Non-pigmented ciliary epithelial cell (primary cell): ENCODE data around the gene FAM3B.
"Not testable (repeated sequence)": the region's sequence is repeated elsewhere in the genome, so short reads cannot be mapped to it uniquely, and the experiment has no call there.

ENCODE experiments used
- DNase-seq: peaks from one replicate; pipeline ENCODE4 v3.0.0-alpha.2; 2010; ENCODE audit warnings: low read depth

FAM3B gene

DNA sequence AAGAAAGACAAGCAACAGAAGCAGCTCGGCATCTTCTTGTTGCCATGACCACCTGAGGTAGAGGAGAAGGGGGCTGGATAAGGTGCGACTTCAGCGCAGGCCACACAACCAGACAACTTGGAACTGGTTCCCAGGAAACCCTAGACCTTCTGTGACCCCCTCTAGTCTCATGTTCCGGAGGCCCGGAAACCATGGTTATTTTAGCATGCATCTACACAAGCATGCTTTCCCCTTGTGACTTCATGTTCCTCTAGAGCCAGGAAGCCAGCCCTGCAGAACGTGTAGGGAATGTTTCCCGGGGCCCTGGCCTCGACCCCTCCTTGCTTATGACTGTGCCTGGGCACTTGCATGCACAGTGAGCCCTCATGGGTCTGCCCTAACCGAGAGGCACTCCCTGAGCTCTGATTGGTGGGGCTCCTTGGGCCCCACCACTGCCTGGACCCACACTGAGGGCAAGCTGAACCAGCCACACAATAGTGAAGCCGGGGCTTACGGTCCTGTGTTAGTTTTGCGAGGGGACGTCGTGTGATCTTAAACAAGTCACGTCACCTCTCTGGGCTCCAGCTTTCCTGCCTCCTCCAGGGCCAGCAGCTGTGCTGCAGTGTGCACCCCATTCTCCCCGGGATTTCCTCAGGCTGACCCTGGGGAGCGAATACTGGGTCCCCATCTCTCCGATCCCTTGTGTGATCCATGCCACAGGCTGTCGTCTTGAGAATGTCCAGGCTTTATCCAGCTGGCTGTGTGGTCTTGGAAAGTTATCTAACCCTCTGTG is 33.2 kb downstream of the FAM3B start:
- DNase-seq = no peak

DNA sequence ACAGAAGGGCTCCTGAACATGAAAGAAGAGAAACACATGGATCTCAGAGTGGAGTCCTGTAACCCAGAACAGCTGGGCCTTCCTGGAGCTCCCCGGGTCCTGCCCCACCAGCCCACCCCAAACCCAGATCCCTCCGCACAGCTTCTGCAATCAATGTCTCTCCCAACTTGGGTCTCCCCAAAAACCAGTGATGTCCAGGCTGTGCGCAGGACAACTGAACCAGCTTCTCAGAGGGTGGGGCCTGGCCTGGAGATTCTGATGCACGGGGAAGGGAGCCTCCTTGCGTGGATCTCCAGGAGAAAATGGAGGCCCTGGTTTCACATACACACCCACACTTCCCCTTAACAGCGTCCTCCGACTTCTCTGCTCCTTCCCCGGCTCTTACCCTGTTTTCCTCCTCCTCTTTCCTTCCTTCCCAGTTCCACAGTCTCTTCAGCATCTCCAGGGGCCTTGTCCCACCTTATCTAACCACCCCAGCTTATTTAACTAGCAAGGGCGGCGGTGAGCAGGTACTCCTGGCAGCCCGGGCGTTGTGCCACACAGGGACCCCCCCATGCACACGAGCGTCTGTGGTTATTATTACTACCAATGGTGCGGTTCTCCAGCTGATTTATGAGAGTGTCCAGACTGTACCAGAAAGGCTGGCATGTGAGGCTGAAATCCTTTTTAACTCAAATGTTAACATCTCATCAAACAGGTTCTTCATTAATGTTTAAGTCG is 34.0 kb downstream of the FAM3B start:
- no peak for DNase-seq

DNA sequence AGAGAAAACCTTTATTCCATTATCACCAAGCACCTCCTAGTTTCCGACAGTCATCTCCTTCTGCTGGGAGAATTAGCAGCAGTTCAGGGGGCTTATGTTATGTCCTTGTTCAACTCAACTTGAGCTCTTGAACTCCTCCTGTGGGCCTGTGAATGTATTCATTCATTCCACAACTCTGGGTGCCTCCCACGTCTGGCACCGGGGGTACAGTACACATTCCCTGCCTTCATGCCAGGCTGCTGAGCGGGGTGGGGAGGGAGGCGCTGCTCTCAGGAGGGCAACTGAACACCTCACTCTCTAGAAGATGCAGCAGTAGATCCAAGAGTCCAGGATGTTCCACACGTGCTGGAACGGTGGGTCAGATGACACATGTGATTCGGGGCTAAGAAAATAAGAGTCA is 40.9 kb downstream of the FAM3B start:
- DNase-seq = no peak

DNA sequence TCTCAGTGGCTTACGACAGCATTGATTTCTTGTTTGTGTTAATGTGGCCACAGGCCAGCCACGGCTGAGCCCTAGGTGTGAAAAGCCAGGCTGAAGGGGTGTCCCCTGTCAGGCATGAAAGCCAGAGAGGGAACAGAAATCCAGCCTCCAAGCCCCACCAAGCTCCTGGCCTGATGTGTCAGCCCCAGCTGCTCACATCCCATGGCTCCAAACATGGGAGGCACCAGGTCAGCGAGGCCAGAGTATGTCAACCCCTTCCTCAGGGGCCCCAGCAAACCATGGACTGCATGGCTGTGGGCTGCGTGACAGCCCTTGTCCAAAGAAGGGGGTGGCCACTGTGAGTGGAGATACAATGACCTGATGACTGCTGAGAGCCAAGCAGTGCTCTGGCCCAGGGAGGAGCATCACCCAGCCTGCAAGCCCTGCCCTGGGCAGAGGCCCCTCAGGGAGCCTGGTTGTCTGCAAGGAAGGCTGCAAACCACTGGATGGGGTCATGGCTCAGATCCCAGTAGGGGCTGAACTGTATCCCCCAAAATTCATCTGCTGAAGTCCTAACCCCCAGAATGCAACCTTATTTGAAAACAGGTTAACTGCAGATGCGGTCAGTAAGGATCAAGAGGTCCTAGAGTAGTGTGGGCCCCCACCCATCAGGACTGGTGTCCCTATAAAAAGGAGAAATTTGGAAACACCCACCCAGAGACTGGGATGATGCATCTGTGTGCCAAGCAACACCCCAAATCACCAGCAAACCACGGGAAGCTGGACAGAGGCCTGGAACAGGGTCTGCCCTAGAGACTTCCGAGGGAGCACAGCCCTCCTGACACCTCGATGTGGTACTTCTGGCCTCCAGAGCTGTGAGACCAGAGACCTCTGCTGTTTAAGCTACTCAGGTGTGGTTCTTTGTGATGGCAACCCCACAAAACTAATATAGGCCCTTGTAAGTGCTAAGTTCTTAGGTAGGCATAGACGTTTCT is 41.9 kb downstream of the FAM3B start:
- no peak for DNase-seq

DNA sequence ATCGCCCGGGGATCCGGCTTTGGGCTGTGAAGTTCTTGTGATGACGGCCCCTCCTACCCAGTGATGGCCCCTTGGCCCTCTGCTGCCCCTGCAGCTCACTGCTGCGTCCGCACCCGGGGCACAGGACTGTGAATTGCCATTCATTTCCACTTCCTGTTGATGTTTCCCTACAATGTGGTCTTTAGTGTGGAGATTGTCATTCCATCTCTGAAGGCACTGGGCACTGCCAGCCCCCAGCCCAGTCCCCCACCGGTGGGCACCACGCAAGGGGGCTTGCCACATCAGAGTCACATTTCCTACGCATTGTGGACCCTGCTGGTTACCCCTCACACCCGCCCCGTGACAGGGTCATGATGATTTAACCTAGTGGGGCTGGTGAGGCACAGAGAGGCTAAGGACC is 42.7 kb downstream of the FAM3B start:
- DNase-seq = no peak

DNA sequence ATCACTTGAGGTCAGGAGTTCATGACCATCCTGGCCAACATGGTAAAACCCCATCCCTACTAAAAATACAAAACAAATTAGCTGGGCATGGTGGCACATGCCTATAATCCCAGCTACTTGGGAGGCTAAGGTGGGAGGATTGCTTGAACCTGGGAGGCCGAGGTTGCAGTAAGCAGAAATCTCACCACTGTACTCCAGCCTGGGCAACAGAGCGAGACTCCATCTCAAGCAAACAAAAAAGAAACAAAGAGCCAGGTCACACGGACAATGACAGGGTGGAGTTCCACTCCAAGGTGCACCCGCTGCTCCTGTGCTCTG is 43.1 kb downstream of the FAM3B start:
- DNase-seq = not testable (repeated sequence)

DNA sequence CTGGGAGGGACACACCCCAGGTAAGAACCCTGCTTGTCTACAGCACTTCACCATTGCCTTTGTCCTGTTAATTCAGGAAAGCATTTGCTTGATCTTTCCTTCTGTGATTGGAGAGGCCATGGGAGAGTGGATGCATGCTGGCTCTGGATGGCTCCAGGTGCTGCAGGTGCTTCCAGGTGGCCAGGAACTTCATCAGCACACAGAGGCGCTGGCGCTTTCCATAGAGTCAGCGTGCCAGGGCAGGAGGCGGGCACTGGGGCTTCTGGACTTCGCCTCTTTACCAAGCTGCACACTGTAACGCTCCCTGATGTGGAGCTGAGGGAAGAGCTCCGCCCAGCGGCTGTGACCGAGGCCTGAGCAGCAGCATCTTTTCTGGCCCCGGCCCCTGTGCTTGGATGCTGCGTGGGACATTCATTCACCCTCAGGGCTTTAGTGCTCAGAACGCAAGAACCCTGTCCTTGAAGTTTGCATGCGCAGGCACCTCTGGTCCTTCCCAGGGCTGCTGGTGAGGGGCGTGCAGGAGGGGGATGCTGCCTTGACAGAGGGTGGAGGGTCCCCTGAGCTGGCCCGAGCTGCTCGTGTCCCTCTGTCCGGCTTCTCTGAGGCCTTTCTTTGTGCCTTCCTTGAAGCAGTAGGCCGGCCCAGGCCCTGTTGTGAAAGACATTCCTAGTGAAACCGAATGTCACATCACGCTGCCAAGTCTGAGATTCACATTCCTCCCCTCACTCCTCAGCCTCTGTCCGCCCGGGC is 43.6 kb downstream of the FAM3B start:
- no peak for DNase-seq

DNA sequence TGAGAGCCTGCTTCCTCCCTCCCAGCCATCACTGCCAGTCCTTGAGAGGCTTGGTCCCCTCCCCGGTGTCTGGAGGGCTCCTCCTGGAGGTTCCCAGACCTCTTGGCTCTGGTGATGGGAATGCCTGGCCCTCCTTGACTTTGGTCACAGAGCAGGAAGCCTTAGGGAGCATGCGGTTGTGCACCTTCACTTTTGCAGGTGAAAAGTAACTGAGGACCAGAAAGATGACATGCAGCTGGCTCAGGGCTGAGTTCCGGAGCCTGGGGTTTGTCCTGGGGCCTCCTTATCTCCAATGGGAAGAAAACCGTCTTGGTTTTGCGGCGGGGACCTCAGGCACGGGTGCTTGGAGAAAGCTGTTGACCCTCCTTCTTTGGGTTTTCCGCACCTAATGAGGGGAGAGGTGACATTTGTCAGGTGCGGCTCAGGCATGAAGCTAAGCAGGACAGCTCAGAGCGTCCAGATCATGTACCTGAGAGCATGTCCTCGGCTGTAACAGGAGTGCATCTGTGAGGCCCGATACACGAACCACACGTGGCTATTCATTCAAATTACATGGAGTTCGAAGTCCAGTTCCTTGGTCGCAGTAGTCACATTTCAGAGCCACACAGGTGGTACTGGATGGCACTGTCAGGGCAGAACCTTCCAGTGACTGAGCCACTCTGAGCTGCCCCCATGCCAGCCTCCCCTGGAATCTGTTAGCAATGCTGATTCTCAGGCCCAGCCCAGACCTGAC is 44.6 kb downstream of the FAM3B start:
- no peak for DNase-seq

DNA sequence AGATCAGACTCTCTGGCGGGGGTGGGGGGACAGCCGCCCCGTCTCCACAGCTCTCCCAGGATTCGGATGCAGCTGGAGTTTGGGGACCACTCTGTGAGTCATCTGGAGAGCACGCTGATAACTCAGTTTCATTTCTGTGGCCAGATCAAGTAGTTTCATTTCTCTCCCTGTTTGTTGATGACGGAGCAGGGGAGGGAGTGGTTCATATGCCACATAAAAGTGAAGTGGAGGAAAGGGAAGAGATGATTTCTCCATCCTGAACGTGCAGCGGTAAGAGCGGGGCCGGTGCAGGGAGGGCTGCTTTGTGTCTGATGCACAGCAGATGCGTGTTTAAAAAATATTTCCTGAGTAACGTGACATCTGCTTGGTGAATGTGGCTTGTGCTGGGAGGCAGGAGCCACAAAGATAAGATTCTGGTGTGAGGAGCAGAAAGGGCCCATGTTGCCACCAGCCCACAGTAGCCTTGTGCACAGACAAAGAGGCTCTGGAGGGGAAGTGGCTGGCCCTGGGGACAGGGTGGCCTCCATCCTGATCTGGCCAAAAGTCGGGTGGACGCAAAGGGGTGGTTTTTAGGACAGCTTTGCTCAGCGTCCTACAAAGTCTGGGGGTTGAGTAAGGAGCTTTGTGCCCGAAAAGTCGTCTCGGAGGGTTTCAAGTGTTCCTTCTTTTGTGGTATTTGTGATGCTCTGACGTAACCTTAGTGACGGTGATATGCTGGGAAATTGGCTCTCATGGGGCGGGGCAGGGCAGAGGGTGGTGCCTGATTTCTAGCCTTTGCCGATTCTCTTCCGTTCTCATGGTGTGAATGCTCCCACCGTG is 45.4 kb downstream of the FAM3B start, which contains the start of gene MX2:
Gene MX2 (plus strand): TSS at position 242 of the 819 bp plus-strand sequence. CDS start 14,880 bp downstream, outside the sequence.
- DNase-seq = peak; percentile 45

DNA sequence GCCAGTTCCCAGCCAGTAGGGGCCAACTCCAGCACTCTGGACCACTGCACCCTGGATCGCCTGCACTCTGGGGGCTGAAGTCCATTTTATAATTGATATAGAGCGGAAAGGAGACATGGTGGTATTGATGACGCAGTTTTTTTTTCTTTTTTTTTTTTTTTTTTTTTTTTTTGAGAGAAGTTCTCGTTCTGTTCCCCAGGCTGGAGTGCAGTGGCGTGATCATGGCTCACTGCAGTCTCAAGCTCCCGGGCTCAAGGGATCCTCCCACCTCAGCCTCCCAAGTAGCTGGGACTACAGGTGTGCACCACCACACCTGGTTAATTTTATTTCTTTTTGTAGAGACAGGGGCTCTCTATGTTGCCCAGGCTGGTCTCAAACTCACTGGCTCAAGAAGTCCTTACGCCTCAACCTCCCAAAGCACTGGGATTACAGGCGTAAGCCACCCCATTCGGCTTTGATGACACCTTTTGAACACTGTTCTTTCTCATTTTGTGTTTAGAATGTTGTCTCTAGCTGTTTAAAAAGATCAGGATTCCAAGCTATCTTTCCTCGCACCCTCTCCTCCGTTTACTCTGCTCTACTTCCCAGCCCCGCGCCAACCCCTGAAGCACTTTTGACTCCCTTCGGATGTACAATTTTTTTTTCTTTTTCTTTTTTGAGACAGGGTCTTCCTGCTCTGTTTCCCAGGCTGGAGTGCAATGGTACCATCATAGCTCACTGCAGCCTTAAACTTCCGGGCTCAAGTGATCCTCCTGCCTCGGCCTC is 46.2 kb downstream of the FAM3B start:
- no peak for DNase-seq

DNA sequence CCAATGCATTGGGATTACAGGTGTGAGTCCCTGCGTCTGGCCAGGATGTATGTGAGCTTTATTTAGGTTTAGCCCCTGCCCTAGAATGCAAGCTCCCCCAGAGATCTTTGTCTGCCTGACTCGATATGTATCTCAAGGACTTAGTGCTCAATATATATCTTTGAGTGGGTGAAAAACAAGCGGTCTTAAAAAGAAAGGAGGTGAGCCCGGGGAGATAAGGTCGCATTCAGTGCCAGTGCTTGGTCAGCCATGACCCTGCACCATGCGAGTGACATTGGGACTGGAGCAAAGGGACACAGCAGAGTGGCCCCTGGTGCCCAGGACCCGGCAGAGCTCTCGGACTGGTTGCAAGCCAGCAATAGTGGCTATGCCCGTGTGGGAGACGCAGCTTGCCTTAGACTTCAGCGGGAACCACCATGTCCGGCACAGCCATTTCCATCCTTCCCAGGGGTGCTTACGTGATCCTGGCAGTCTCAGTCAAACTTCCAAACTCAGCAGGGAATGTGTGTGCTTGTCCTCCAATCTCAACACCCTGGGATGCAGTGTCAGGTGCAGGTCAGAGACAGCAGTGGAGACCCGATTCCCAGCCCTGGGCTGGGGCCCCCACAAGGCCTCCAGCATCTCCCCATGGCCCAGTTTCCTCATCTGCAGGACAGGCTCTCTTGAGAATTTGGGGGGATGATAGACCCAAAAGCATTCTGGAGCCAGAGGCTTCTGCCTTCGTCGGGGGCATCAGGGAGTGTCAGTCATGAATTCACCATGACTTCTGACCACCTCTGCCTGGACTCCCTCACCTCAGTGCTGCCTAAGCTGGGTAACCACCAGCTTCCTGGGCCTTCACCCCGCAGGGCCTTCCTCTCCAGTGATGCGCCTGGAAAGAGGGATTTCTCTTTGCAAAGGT is 47.0 kb downstream of the FAM3B start:
- no peak for DNase-seq

DNA sequence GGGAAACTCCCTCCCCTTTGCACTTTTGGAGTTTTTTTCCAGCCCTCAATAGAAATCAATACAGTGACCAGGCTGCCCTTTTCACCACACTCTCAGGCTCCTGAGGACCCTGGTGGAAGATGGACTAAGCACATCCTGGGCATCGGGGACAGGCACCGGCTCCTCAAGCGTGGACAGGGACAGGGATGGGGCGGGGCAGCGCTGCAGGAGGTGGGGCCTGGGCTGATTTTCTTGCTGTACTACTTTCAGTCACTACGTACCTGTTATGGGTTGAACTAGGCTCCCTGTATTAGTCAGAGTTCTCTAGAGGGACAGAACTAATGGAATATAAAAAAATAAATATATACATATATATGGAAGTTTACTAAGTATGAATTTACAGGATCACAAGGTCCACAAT is 47.7 kb downstream of the FAM3B start:
- DNase-seq = no peak

DNA sequence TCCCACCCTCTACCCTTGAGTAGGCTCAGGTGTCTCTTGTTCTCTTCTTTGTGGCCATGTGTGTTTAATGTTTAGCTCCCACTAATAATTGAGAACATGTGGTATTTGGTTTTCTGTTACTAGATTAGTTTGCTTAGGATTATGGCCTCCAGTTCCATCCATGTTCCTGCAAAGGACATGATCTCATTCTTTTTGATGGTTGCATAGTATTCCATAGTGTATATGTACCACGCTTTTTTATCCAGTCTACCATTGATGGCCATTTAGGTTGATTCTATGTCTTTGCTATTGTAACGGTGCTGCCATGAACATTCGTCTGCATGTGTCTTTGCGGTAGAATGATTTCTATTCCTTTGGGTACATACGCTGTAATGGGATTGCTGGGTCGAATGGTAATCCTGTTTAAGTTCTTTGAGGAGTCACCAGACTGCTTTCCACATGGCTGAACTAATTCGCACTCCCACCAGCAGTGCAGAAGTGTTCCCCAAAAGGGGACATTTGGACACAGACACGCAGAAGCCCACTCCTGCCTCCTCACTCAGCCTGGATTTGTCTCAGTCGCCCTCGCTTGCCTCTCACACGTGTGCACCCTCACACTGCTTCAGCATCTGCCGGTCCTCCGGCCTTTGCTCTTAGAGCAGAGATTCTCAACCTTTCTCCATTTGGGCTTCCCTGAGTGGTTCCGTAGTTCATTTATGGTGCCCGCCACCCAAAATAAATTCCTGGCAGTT is 48.9 kb downstream of the FAM3B start:
- DNase-seq = no peak

DNA sequence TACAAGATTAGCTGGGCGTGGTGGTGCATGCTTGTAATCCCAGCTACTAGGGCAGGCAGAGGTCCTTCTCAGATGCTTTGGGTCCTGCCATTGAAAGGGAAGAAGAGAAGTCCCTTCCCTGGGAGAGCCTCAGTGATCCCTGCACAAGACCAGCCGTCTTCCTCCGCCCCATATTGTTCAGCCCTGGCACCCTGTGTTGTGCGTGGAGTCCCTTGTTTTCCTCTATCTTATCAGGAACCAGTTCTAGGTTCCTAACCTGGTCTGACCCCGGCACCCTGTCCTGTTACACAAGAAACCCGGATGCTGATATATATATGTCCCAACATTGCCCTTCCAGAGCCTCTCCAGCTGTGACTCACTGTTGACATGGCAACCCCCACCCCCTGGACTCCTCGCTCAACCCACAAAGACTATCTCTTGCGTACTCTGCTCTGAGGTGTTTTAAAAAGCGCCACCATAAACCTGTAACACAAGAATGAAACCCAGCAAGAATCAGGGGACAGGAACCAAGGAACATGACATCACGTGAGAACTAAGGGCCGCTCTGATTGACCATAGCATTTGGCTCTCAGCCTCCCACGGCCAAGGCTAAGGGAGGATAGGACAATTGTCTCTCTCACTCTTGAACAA is 50.0 kb downstream of the FAM3B start:
- peak; percentile 35 for DNase-seq

DNA sequence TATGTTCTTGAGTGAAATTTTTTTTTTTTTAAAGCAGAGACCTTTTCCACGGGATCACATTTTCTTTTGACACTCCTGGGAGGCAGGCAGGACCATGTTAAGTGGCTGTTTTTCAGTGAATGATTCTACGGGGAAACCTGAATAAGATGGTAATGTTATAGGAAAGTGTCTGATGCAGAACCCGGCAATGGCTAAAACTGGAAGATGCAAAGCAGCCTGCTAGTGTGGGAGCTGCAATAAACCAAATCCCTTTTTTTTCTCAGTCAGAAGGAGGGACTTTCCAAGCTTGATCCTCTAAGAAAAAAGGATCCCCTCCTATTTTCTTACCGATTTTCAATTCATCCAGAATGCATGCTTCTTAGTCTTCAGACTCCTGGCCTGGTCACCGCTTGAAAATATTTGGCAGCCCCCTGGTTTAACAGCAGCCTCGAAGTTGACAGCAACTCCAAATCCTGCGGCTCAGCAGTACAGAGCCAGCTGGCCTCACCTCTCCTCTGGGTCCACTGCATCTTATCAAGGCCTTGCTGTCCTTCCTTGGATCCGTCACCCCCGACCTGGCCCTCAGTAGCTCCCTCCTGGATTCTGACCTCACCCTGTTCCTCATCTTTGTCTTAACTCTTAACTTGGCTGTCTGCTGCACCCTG is 50.8 kb downstream of the FAM3B start:
- DNase-seq = no peak

DNA sequence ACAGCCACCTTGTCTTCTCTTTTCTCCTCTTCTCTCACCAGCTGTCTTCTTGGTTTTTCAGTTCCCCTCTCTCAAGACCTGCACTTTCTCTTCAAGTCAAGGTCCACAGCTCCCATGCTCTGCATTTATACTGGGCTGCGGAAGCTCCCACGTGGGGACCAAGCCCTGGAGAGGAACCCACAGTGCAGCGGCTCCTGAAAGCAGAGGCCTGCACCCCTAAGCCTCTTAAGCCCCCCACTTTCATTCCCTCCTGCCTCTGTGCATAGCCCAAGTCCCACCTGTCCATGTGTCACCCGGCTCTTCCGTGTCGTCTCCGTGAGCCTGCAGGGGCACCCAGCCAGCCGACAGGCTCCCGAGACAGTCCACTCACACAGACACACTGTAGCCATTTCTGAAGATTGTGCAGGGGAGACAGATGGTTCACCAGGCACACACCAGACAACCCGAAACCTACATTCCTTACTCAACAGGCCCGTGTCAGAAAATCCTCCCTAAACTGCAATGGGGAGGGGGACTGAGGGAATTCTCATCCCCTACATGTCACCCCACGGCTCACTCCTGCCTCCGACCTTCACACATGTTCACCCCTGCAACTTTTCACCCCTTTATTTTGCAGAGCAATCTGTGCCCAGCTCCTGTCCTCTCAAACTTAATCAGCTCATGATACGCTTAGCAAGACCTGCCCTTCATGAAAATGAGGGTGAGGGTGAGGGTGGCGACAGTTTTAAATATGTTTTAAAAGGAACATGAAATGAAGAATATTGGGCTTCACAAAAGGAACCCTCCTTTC is 51.5 kb downstream of the FAM3B start:
- no peak for DNase-seq
